Natural killer cell treated with Interleukin-12 subunit alpha and Interleukin-12 subunit beta and Interleukin-15 and Interleukin-18, amount 100 ng/mL, for 72 hours (primary cell): ENCODE data around the gene AFDN. TPM values are rescaled to one million over a fixed set of nuclear protein-coding genes. Genes with fewer than 3 reads are reported as not detected.

Experiments used
- ATAC-seq, 2 donors: fragments of 150-1000 bp; cut with Tn5 transposase in 1 of 2; sonication (Bioruptor Pico), chemical (Tn5 transposase) in 1 of 2; 2 replicates each; pipeline ENCODE4 v1.10.0; 2021
- DNase-seq: peaks from one replicate; pipeline ENCODE4 v3.0.0; 2022; ENCODE audit warnings: low spot score
- H3K27ac Mint-ChIP-seq, 2 donors: 1 replicate in 1 of 2; 2 replicates in 1 of 2; pipeline ENCODE4 v1.8.0; 2022; ENCODE audit warnings: mixed read lengths in 2 of 2, mild to moderate bottlenecking in 1 of 2, moderate library complexity in 1 of 2
- H3K27me3 Mint-ChIP-seq, 2 donors: 1 replicate in 1 of 2; 2 replicates in 1 of 2; pipeline ENCODE4 v1.8.0; 2022; ENCODE audit warnings: mixed read lengths in 2 of 2
- H3K36me3 Mint-ChIP-seq: one replicate; pipeline ENCODE4 v1.8.0; 2022; ENCODE audit warnings: mixed read lengths
- H3K4me1 Mint-ChIP-seq, 2 donors: 1 replicate in 1 of 2; 2 replicates in 1 of 2; pipeline ENCODE4 v1.8.0; 2022; ENCODE audit warnings: low read depth in 2 of 2, mixed read lengths in 2 of 2, mild to moderate bottlenecking in 1 of 2
- H3K4me3 Mint-ChIP-seq: one replicate; pipeline ENCODE4 v1.8.0; 2022; ENCODE audit warnings: mixed read lengths
- H3K9me3 Mint-ChIP-seq: 2 replicates; pipeline ENCODE4 v1.8.0; 2022; ENCODE audit warnings: mixed read lengths
- total RNA-seq, 2 donors: library from RNA; stranded (reverse); gene quantifications; one replicate each; pipeline ENCODE4 v1.2.3, GENCODE V29; 2022

AFDN gene
- total RNA-seq, 2 donors from 2014 or later = 36.6 to 37.9 TPM

DNA sequence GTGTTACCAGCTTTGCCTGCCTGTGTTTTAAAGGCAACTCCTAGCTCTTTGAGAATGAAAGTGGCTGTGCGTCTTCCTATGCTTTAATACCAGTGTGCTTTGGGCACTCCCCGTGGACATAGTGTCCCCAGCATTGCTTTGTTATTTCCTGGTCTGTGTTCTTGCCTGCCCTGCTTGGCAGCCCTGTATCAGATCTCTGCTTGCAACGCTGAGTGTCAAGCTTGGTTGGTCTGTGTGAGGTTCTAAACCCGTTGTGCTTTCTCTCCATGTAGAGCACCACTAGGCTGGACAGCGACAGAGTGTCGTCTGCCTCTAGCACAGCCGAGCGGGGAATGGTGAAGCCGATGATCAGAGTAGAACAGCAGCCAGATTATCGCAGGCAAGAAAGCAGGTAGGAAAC is 80.2 kb downstream of the AFDN start:
- no peak for DNase-seq
- H3K4me3 Mint-ChIP-seq = no peak overlapping the region
- no peaks in the 10 kb centered on the region for H3K9me3 Mint-ChIP-seq
- no peaks in the 10 kb centered on the region for H3K36me3 Mint-ChIP-seq
- ATAC-seq = no peak
- H3K27ac Mint-ChIP-seq = no peak overlapping the region
- H3K27me3 Mint-ChIP-seq = peaks cover 5 to 7% of the 10 kb centered on the region in 2 donors
- H3K4me1 Mint-ChIP-seq = no peaks in the 10 kb centered on the region

GRCh38 chr6:167907837-167908681 is 81.3 kb downstream of the AFDN start:
- H3K9me3 Mint-ChIP-seq = no peaks in the 10 kb centered on the region
- ATAC-seq (no peak), DNase-seq (no peak)
- H3K4me3 Mint-ChIP-seq = no peak overlapping the region
- H3K36me3 Mint-ChIP-seq = no peaks in the 10 kb centered on the region
- no peaks in the 10 kb centered on the region for H3K4me1 Mint-ChIP-seq
- H3K27ac Mint-ChIP-seq = no peak overlapping the region
- peaks cover 5 to 7% of the 10 kb centered on the region in 2 donors for H3K27me3 Mint-ChIP-seq

GRCh38 chr6:167910007-167910406 is 83.3 kb downstream of the AFDN start:
- no peaks in the 10 kb centered on the region for H3K4me1 Mint-ChIP-seq
- ATAC-seq = no peak
- no peaks in the 10 kb centered on the region for H3K36me3 Mint-ChIP-seq
- H3K27me3 Mint-ChIP-seq = peaks cover 6 to 7% of the 10 kb centered on the region in 2 donors
- no peaks in the 10 kb centered on the region for H3K9me3 Mint-ChIP-seq
- DNase-seq = no peak
- H3K4me3 Mint-ChIP-seq = no peak overlapping the region
- H3K27ac Mint-ChIP-seq = no peak overlapping the region

DNA sequence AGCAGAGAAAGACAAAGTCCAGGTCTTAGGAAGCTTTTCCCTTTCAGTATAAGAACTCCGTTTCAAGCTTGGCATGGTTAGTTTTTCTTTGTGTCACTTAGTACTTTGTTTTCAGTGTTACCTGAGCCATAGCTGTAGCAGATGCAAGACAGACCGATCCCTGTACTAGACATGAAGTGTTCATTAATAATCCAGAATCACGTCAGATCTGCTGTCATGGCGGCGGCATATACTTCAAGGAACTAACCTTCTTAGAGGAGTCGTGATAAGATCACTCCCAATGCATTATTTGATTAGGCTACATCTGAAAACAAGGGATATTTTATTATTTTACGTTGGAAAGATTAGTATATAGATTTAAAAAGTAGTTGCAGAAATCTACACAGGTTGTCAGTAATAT is 83.9 kb downstream of the AFDN start:
- Mint-ChIP-seq H3K27me3 (peaks cover 7 to 8% of the 10 kb centered on the region in 2 donors), H3K4me3 (no peak overlapping the region), H3K36me3 (no peaks in the 10 kb centered on the region), H3K9me3 (no peaks in the 10 kb centered on the region), H3K27ac (no peak overlapping the region), H3K4me1 (no peaks in the 10 kb centered on the region)
- DNase-seq (no peak), ATAC-seq (no peak)

DNA sequence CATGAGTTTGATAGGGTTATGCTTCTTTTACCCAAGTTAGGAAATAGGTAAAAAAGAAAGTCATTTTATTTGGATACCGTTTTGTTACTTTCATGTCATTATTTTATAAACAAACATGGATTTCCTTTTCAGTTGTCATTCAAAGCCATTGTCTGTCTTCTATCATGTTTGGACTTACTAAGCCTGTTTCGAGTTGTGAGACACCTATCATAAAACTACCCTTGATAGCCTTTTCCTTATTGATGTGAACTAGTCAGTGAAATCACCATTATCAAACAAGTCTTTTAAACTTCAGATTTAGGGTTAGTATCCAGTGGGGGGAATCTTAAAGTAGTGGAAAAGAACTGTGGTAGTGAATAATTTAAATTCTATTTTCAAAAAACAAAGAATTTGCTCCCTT is 85.8 kb downstream of the AFDN start:
- no peaks in the 10 kb centered on the region for H3K9me3 Mint-ChIP-seq
- no peaks in the 10 kb centered on the region for H3K4me1 Mint-ChIP-seq
- H3K36me3 Mint-ChIP-seq = no peaks in the 10 kb centered on the region
- ATAC-seq (no peak), DNase-seq (no peak)
- H3K27ac Mint-ChIP-seq = no peak overlapping the region
- no peak overlapping the region for H3K4me3 Mint-ChIP-seq
- H3K27me3 Mint-ChIP-seq = peaks cover 7 to 8% of the 10 kb centered on the region in 2 donors

DNA sequence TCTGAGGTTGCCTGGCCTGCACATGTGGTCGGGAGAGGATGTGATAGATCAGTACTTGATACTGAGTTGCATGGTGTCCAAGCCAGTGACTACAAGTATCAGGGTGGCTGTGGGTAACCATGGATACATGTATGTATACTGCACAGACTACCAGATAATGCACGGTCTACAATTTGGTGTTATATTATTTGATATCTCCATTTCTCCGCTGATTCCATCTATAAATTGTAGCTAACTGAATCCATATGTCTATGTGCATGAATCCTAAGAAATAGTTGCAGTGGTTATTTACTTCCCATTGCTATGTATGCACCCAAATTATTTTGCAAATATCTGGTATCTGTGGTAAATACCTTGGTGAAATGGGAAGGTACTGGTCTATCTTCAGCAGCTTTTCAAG is 87.0 kb downstream of the AFDN start:
- no peaks in the 10 kb centered on the region for H3K4me1 Mint-ChIP-seq
- no peak for DNase-seq
- no peak for ATAC-seq
- H3K4me3 Mint-ChIP-seq = no peak overlapping the region
- H3K27me3 Mint-ChIP-seq = peaks cover 0 to 2% of the 10 kb centered on the region in 2 donors
- no peak overlapping the region for H3K27ac Mint-ChIP-seq
- no peaks in the 10 kb centered on the region for H3K9me3 Mint-ChIP-seq
- H3K36me3 Mint-ChIP-seq = no peaks in the 10 kb centered on the region

GRCh38 chr6:167915139-167915538 is 88.4 kb downstream of the AFDN start:
- no peaks in the 10 kb centered on the region for H3K4me1 Mint-ChIP-seq
- peaks cover 0 to 2% of the 10 kb centered on the region in 2 donors for H3K27me3 Mint-ChIP-seq
- no peaks in the 10 kb centered on the region for H3K9me3 Mint-ChIP-seq
- no peak overlapping the region for H3K4me3 Mint-ChIP-seq
- H3K36me3 Mint-ChIP-seq = no peaks in the 10 kb centered on the region
- H3K27ac Mint-ChIP-seq = no peak overlapping the region
- DNase-seq (no peak), ATAC-seq (no peak)

- H3K27me3 Mint-ChIP-seq = peaks cover 0 to 2% of the 10 kb centered on the region in 2 donors
- no peak for DNase-seq
- no peaks in the 10 kb centered on the region for H3K36me3 Mint-ChIP-seq
- no peaks in the 10 kb centered on the region for H3K9me3 Mint-ChIP-seq
- H3K4me1 Mint-ChIP-seq = no peaks in the 10 kb centered on the region
- no peak overlapping the region for H3K4me3 Mint-ChIP-seq
- no peak for ATAC-seq
- H3K27ac Mint-ChIP-seq = no peak overlapping the region
Observed at GRCh38 chr6:167917551-167918154, 90.9 kb downstream of the AFDN start.

- DNase-seq = no peak
- no peaks in the 10 kb centered on the region for H3K36me3 Mint-ChIP-seq
- H3K27ac Mint-ChIP-seq = no peak overlapping the region
- H3K27me3 Mint-ChIP-seq = peaks cover 0 to 2% of the 10 kb centered on the region in 2 donors
- no peak overlapping the region for H3K4me3 Mint-ChIP-seq
- ATAC-seq = no peak
- no peaks in the 10 kb centered on the region for H3K9me3 Mint-ChIP-seq
- H3K4me1 Mint-ChIP-seq = no peaks in the 10 kb centered on the region
Observed at GRCh38 chr6:167918548-167919278, 92.0 kb downstream of the AFDN start.

- Mint-ChIP-seq H3K27ac (no peak overlapping the region), H3K4me3 (no peak overlapping the region), H3K4me1 (no peaks in the 10 kb centered on the region), H3K9me3 (no peaks in the 10 kb centered on the region), H3K27me3 (peaks cover 0 to 2% of the 10 kb centered on the region in 2 donors), H3K36me3 (no peaks in the 10 kb centered on the region)
- DNase-seq (no peak), ATAC-seq (no peak)
Observed at GRCh38 chr6:167919349-167919748, 92.6 kb downstream of the AFDN start.

GRCh38 chr6:167920165-167920564 is 93.5 kb downstream of the AFDN start:
- DNase-seq (no peak), ATAC-seq (no peak)
- Mint-ChIP-seq H3K27me3 (no peaks in the 10 kb centered on the region), H3K36me3 (no peaks in the 10 kb centered on the region), H3K9me3 (no peaks in the 10 kb centered on the region), H3K4me1 (no peaks in the 10 kb centered on the region), H3K27ac (no peak overlapping the region), H3K4me3 (no peak overlapping the region)

GRCh38 chr6:167921831-167922230 is 95.1 kb downstream of the AFDN start:
- no peaks in the 10 kb centered on the region for H3K27me3 Mint-ChIP-seq
- ATAC-seq (no peak), DNase-seq (no peak)
- H3K27ac Mint-ChIP-seq = no peak overlapping the region
- H3K4me1 Mint-ChIP-seq = no peaks in the 10 kb centered on the region
- H3K9me3 Mint-ChIP-seq = no peaks in the 10 kb centered on the region
- H3K36me3 Mint-ChIP-seq = no peaks in the 10 kb centered on the region
- H3K4me3 Mint-ChIP-seq = no peak overlapping the region

DNA sequence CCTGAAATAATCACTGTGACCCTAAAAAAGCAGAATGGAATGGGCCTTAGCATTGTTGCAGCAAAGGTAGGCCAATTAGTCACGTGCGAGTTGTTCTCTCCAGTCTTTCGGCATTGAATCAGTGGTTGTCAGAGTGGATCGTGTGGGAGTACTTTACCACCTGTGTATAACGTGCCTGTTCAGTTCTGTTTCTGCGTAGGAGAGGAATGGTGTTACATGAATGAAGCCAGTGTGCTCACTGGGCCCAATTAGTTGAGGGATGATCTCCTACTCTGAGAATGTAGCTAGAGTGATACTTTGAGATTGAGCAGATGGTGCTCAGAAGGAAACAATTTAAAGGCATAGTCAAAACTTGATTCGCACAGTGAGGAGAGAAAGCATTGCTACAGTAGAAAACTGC is 98.3 kb downstream of the AFDN start:
- Mint-ChIP-seq H3K36me3 (no peaks in the 10 kb centered on the region), H3K4me1 (no peaks in the 10 kb centered on the region), H3K9me3 (no peaks in the 10 kb centered on the region)

DNA sequence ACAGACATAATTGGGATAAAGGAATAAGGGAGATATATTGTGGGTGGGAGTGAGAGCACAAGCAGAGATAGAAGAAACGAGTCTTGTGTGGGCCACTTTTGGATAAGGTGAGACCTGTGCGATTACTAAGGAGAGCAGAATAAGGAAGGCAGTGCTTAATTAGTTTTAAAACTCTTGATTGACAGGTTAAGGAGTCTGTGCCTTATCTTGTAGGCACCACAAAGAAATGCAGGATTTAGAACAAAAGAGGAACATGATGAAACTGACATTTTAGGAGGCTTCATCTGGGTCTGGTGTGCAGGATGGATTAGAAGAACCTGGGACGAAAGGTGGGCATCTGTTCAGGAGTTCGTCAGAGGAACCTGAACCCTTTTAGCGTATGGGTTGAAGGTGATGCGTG is 100.5 kb downstream of the AFDN start:
- H3K27ac Mint-ChIP-seq = no peak overlapping the region
- ATAC-seq (no peak), DNase-seq (no peak)
- H3K36me3 Mint-ChIP-seq = no peaks in the 10 kb centered on the region
- H3K4me1 Mint-ChIP-seq = no peaks in the 10 kb centered on the region
- no peaks in the 10 kb centered on the region for H3K9me3 Mint-ChIP-seq
- H3K4me3 Mint-ChIP-seq = no peak overlapping the region
- no peaks in the 10 kb centered on the region for H3K27me3 Mint-ChIP-seq

More for the DNA sequence above, 98.3 kb downstream of the AFDN start:
- Mint-ChIP-seq H3K4me3 (no peak overlapping the region), H3K27me3 (no peaks in the 10 kb centered on the region), H3K27ac (no peak overlapping the region)
- DNase-seq (no peak), ATAC-seq (no peak)
